HG03139 (cell line): ENCODE data around the gene MYO5B.
"Not testable (repeated sequence)": the region's sequence is repeated elsewhere in the genome, so short reads cannot be mapped to it uniquely, and the experiment has no call there.

ENCODE experiments used
- ATAC-seq: cut with Tn5 transposase; IDR thresholded peaks from one replicate; pipeline ENCODE4 v1.9.1; 2021; ENCODE audit not compliant: unreplicated experiment

Gene MYO5B

DNA sequence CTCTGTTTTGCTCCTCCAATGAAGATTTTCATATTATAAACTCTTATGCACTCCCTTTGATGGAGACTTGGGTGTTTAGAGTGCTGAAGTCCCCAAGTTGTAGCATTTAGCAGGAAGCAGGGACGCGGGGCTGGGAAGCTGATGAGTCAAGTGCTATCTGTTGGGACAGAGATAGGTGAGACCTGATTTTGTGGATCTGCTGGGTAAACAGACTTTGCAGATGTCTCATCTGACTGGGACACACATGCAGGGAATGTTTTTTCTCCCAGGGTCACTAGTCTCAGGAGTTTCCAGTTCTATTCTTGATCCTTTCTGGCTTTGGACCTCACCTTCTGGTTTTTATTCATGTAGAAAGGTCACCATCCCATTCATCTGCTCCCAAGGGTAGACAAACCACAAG lies 301.9 kb downstream of the MYO5B start:
- ATAC-seq = no peak

DNA sequence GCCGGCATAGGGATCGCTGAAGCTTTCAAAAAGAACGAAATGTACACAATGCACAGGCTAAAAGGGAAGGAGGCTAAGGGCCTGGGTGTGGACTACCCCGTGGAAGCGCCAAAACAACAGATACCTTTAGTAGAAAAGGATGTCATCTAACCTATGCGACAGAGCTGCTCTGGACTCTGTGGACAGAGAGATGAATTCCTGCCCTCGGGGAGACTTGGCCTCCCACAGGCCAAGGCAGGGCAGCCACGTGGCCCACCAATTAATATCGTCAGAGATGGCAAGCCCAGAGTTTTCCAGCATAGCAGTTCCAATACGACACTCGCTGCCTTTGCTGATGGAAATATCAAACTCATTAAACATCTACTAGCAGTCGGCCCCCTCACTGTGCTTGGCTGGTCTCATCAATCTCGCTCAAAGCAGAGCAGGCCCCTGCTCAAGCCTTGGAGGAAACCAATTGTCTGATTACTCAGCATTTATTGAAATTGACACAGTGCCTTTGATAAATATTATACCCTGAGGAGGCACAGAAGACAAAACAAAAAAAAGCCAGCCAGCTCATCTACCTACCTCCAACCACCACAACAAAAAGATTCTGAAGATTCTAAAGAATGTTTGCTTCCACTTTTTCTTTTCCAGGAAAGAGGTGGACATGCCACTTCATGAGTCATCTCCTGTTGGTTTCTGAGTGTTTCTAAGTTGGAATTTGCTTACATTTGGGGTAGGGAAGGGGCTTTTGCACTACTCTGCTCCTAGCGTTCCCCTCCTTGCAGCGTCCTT lies 302.6 kb downstream of the MYO5B start:
- ATAC-seq = no peak

- ATAC-seq = no peak
Observed at GRCh38 chr18:49890041-49890440, 304.9 kb downstream of the MYO5B start.

- not testable (repeated sequence) for ATAC-seq
Observed at GRCh38 chr18:49889552-49889951, 305.4 kb downstream of the MYO5B start.

DNA sequence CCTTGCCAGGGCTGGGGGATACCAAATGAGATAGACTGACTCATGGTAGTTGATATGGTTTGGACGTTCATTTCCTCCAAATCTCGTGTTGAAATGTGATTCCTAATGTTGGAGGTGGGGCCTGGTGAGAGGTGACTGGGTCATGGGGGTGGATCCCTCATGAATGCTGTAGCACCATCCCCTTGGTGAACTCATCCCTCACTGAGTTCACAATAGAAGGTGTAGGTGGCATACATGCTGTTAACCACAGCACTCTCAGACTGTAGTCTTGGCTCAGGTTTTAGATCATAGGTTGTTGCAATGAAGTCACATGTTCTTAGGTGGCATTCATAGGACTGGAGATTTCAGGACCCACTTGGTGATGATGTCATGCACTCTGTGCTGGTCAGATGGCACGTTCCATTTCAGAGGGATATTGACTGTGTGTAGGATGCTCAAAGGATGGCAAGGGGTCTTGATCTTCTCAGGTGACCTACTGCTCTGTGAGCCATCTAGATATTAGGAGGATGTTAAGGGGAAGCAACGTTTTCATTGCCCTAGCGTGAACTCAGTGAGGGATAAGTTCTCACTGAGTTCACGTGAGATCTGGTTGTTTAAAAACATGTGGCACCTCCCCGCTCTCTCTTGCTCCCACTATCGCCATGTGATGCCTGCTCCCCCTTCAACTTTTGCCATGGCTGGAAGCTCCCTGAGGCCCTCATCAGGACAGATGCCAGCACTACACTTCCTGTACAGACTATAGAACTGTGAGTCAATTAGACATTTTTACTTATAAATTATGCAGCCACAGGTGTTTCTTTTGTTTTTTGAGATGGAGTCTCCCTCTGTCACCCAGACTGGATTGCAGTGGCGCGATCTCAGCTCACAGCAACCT lies 307.8 kb downstream of the MYO5B start:
- ATAC-seq = no peak

- ATAC-seq = no peak
Observed at GRCh38 chr18:49884959-49885358, 310.0 kb downstream of the MYO5B start.

GRCh38 chr18:49884465-49884864 lies 310.5 kb downstream of the MYO5B start:
- no peak for ATAC-seq

DNA sequence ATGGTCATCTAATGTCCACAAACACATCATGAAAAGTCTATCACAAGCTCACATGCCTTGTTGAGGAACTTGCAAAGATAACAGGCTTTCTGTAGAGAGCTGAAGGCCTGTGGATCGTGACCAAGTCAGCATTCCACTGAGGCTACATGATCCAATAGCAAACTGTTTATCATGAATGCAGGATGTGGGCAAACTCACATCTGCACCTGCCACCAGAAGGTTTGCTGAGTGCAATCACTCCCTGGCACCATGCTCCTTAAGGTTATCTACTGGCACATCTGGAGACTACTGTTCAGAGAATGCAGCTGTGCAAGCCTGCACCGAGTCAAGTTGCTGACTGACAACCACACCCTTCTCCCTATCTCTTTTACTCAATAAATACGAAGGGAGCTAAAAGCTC lies 314.3 kb downstream of the MYO5B start:
- ATAC-seq = no peak

- no peak for ATAC-seq
Observed at GRCh38 chr18:49879271-49879580, 315.7 kb downstream of the MYO5B start.

DNA sequence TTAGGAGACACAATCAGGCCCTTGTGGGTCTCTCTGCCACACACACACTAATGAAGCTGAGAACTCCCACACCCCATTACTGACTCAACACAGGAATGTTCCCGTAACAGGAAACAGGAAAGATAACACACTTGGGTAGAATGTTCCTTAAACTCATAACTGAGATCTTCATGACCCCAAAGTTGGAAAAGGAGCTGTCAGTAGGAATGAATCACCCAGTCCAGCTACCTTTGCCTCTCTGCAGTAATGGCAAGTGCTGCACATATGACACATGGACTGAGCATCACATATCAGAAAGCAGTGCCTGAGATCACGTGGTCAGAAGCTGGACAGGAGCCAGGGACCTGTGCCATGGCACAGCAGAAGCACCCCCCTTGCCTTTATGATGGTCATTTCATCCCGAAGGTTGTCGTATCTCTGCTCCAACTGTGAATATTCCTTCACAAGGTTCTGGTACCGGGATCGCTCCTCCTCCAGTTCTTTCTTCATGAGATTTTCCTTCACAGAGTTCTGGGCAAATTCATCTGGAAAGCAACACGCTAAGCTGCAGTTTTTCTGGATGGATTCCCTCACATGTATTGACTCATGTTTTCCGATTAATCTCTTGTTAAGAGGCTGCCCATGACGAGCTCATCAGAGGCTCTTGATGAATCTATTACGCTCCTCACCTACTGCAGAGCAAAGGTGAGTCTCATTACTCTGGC lies 316.2 kb downstream of the MYO5B start:
- ATAC-seq = no peak

DNA sequence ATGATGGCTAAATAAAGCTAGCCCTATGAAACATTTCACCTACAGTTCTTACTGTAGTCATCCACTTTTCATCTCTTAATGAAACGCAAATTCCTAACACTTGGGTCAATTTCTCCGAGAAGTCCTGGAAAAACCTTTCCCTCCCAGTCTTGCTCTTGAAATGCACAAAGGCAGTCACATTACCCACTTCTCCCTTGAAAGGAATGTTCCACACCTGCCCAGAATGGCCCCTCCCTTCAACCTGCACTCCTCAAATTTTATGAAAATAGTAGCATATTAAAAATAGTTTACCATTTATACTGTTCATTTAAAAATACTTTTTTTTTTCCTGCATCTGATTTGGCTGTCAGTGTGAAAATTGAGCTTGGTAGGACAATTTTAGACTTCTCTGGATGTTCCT lies 316.9 kb downstream of the MYO5B start:
- no peak for ATAC-seq

DNA sequence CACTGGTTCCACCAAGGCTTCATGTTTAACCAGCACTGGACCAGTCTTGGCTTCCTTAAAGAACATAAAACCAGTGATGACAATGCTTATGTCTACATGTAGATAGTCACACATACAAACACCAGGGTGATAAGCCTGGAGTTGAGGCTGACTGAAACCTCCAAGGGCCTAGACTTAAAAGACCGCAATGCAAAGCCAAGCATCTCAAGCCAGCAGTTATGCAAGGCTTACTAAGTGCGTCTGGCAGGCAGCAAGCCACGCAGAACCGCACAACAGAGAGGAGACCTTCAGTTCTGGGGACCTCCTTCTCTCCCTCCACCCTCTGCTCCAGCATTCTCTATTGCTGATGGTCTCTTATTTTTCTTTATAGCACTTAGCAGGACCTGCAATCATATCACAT lies 318.4 kb downstream of the MYO5B start:
- ATAC-seq = no peak

GRCh38 chr18:49875783-49876182 lies 319.2 kb downstream of the MYO5B start:
- no peak for ATAC-seq

DNA sequence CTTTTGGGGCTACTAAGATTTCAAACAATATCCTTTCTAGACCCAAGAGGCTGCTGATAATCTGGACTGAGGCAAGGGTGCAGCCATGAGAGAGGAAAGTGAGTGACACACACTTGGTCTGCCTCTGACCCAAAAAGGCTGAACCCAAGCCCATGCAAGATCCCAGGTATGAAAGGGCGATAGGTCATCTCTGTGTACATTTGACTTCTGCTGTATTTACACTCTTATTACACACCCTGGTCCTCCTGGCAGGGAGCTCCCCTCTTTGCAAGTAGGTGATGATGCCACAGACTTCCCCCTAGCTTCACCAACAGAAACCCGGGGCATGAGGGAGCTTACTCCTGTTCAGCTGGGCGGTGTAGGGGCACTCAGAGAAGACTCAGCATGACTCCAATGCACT lies 319.8 kb downstream of the MYO5B start:
- no peak for ATAC-seq

GRCh38 chr18:49874238-49874637 lies 320.7 kb downstream of the MYO5B start:
- no peak for ATAC-seq

DNA sequence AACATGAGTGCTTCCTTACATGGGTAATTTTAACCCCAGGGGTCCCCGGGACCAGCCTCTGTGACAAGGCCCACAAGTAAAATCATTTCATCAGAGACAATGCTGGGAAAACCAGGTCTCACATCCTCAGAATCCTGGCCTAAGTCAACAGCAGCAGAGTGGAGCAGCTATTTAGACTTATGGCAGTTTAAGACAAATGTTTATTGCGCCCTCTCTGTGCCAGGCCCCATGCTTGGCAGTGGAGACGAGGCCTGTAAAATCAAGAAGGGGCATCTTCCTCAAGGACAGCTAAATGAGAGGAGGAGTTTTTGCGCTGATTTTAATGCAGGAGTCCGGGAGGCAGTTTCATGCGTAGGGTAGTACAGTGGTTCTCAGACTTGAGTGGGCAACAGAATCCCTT lies 325.6 kb downstream of the MYO5B start:
- ATAC-seq = no peak

GRCh38 chr18:49866680-49867079 lies 328.3 kb downstream of the MYO5B start:
- ATAC-seq = no peak

DNA sequence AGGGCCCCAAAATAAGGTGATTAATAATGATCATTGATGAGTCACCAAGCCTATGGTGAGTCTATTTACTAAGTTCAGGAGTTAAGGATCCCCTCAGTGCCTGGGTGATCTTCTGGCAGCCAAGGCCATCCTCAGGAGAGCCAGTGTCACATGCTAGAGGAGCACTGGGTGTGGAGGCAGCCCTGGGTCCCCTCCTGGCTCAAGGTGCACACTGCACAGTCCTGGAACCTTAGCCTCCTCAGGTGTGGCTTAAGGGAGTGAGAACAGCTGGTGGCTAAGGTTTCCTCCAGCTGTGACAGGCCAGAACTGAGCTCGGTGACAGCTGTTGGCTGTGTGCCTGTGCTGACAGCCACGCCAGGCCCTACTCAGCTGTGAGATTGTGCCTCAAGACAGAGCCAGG lies 329.5 kb downstream of the MYO5B start:
- ATAC-seq = no peak

- ATAC-seq = no peak
Observed at GRCh38 chr18:49863769-49864621, 331.0 kb downstream of the MYO5B start.

- no peak for ATAC-seq
Observed at GRCh38 chr18:49862656-49863385, 332.1 kb downstream of the MYO5B start.
